Endothelial cell of umbilical vein (primary cell): ENCODE results near the gene SH3GL3. TPM values are rescaled to one million over a fixed set of nuclear protein-coding genes. Genes with fewer than 3 reads are reported as not detected.

Experiments
- BruUV-seq: library from RNA; stranded (reverse); fragments of 400-500 nt; replicated peaks from 2 replicates; lab custom pipeline; 2021; lab: Mats Ljungman, UMichigan
- CTCF ChIA-PET: fragments of 300-600, 350-600 bp; sonication (Branson Sonifier 250); formaldehyde crosslinking; loops from one replicate; lab custom pipeline; 2021; ENCODE audit warnings: antibody characterized with exemption, inconsistent platforms; lab: Charles Lee
- POLR2A ChIA-PET: fragments of 300-600, 350-600 bp; sonication (Branson Sonifier 250); formaldehyde crosslinking; loops from one replicate; lab custom pipeline; 2021; ENCODE audit warnings: antibody characterized with exemption, inconsistent platforms; lab: Charles Lee
- DNase-seq: peaks from one replicate; pipeline ENCODE4 v3.0.0-alpha.2; 2011; ENCODE audit warnings: low read depth, low spot score
- FAIRE-seq: peaks from 2 replicates; lab custom pipeline; 2011; peaks lifted over from hg19 to GRCh38; lab: Jason Lieb, UNC
- H2AFZ ChIP-seq: 2 replicates; pipeline ENCODE4 v1.6.0; 2012; ENCODE audit warnings: low read depth, low read length, control low read depth, inconsistent platforms
- H3K27ac ChIP-seq: 2 replicates; pipeline ENCODE4 v1.5.1; 2011; ENCODE audit warnings: low read depth, mild to moderate bottlenecking, control low read depth, low read length, moderate library complexity; ENCODE audit not compliant: insufficient read depth
- H3K27me3 ChIP-seq, 2 experiments: 2 replicates each; pipeline versions ENCODE4 v1.6.0 to v1.6.1; 2011; ENCODE audit warnings: low read length in 2 of 2, mixed read lengths in 1 of 2; ENCODE audit not compliant: control insufficient read depth in 2 of 2, insufficient read depth in 2 of 2
- H3K36me3 ChIP-seq, 2 experiments: 2 replicates in 1 of 2; 3 replicates in 1 of 2; pipeline ENCODE4 v1.5.1; 2011; ENCODE audit warnings: low read length in 2 of 2, mild to moderate bottlenecking in 1 of 2, moderate library complexity in 1 of 2; ENCODE audit not compliant: control insufficient read depth in 2 of 2, insufficient read depth in 2 of 2; ENCODE audit errors: extremely low read depth in 1 of 2
- H3K4me1 ChIP-seq: 3 replicates; pipeline ENCODE4 v1.5.1; 2011; ENCODE audit warnings: mild to moderate bottlenecking, low read length; ENCODE audit not compliant: control insufficient read depth, insufficient read depth; ENCODE audit errors: extremely low read depth
- H3K4me2 ChIP-seq: 2 replicates; pipeline ENCODE4 v1.6.1; 2011; ENCODE audit warnings: low read length, control low read depth, mixed read lengths; ENCODE audit not compliant: insufficient read depth
- H3K4me3 ChIP-seq, 3 experiments: fragments of 200-600 bp in 1 of 3; sonication (generic), shearing (Covaris generic) in 1 of 3; replicated peaks in 1 of 3; 2 replicates each; pipeline ENCODE4 v1.5.1; 2011 to 2016; ENCODE audit warnings: control low read depth in 3 of 3, low read length in 3 of 3, mild to moderate bottlenecking in 2 of 3, inconsistent platforms in 1 of 3, low read depth in 1 of 3, moderate library complexity in 1 of 3; ENCODE audit not compliant: insufficient read depth in 1 of 3
- H3K79me2 ChIP-seq: 2 replicates; pipeline ENCODE4 v1.6.0; 2012; ENCODE audit warnings: low read length, inconsistent platforms; ENCODE audit not compliant: control insufficient read depth, insufficient read depth
- H3K9ac ChIP-seq: replicated peaks from 2 replicates; pipeline ENCODE3; 2011; ENCODE audit warnings: low read length, control low read depth; ENCODE audit not compliant: insufficient read depth; ENCODE audit errors: extremely low read depth
- H3K9me1 ChIP-seq: replicated peaks from 3 replicates; pipeline ENCODE4 v1.6.0; 2011; ENCODE audit warnings: mild to moderate bottlenecking, low read length; ENCODE audit not compliant: control insufficient read depth, insufficient read depth; ENCODE audit errors: extremely low read depth
- H3K9me3 ChIP-seq: replicated peaks from 2 replicates; pipeline ENCODE4 v1.5.1; 2012; ENCODE audit warnings: low read length, inconsistent platforms; ENCODE audit not compliant: control insufficient read depth, insufficient read depth
- H4K20me1 ChIP-seq: replicated peaks from 2 replicates; pipeline ENCODE3; 2011; ENCODE audit warnings: mild to moderate bottlenecking, low read length; ENCODE audit not compliant: control insufficient read depth, insufficient read depth; ENCODE audit errors: extremely low read depth
- CTCF ChIP-seq, 2 donors: IDR thresholded peaks; 1 replicate in 1 of 2; 2 replicates in 1 of 2; pipeline ENCODE4 v1.5.1; 2011; ENCODE audit warnings: low read length in 2 of 2, mild to moderate bottlenecking in 2 of 2, moderate library complexity in 2 of 2, control low read depth in 1 of 2, inconsistent platforms in 1 of 2, low read depth in 1 of 2; ENCODE audit not compliant: insufficient read depth in 1 of 2; ENCODE audit errors: extremely low read depth in 1 of 2
- EZH2 ChIP-seq: IDR thresholded peaks from 2 replicates; pipeline ENCODE4 v1.6.1; 2012; ENCODE audit warnings: borderline replicate concordance, low read depth, mild to moderate bottlenecking, moderate library complexity, low read length, inconsistent platforms; ENCODE audit not compliant: severe bottlenecking
- FOS ChIP-seq: IDR thresholded peaks from 2 replicates; pipeline ENCODE4 v1.6.1; 2011; ENCODE audit warnings: mild to moderate bottlenecking, low read length, moderate library complexity, borderline replicate concordance; ENCODE audit not compliant: insufficient read depth
- GATA2 ChIP-seq: IDR thresholded peaks from 2 replicates; pipeline ENCODE4 v1.7.0; 2011; ENCODE audit warnings: low read depth, mild to moderate bottlenecking, moderate library complexity, mixed read lengths, low read length; ENCODE audit not compliant: insufficient read length, insufficient read depth
- JUN ChIP-seq: IDR thresholded peaks from 2 replicates; pipeline ENCODE4 v1.6.1; 2011; ENCODE audit warnings: borderline replicate concordance, low read depth; ENCODE audit not compliant: insufficient read length, insufficient read depth
- MAX ChIP-seq: IDR thresholded peaks from 2 replicates; pipeline ENCODE4 v1.6.1; 2011; ENCODE audit not compliant: insufficient read depth, insufficient read length
- MYC ChIP-seq: IDR thresholded peaks from one replicate; pipeline ENCODE4 v1.6.1; 2011; ENCODE audit warnings: mild to moderate bottlenecking, low read depth, low read length
- POLR2A ChIP-seq: IDR thresholded peaks from 2 replicates; pipeline ENCODE4 v1.6.1; 2012; ENCODE audit warnings: low read depth, mild to moderate bottlenecking, control low read depth, low read length
- POLR2AphosphoS5 ChIP-seq: IDR thresholded peaks from 2 replicates; pipeline ENCODE4 v1.6.1; 2012; ENCODE audit warnings: low read depth, mild to moderate bottlenecking, control low read depth, low read length, moderate library complexity; ENCODE audit not compliant: insufficient read depth
- dilution Hi-C: fragments of 300-500 bp; cut with MboI; formaldehyde crosslinking; loops from one replicate; pipeline ENCODE4 v1.15.0; 2019; ENCODE audit warnings: low sequenced_read_pairs; ENCODE audit not compliant: extremely low pct_ligation_motif_present
- intact Hi-C: fragments of 100-400 bp; cut with micrococcal nuclease; formaldehyde crosslinking; loops from one replicate; pipeline ENCODE4 v1.10.0; 2022
- polyA plus RNA-seq, 4 experiments: library from polyadenylated mRNA; depleted of rRNA in 3 of 4; stranded (reverse) in 3 of 4; unstranded in 1 of 4; fragments of >200 nt; gene quantifications; 2 replicates each; pipeline versions ENCODE4 v1.2.1 to v1.2.3, GENCODE V29; 2011 to 2012; ENCODE audit warnings: missing spikeins in 1 of 4
- total RNA-seq: library from RNA; stranded (reverse); gene quantifications from 2 replicates; pipeline ENCODE4 v1.2.3, GENCODE V29; 2021

Gene SH3GL3
- total and polyA plus RNA-seq, 2 donors (not counting 3 experiments of a cell fraction or from before 2014, with no cell fraction given) = not detected

- Histone ChIP-seq H3K79me2 (no peaks in the 10 kb centered on the region), H3K4me1 (no peaks in the 10 kb centered on the region), H3K9me1 (no peaks in the 10 kb centered on the region), H3K36me3 (no peaks in the 10 kb centered on the region), H2AFZ (no peak overlapping the region), H3K27ac (no peak overlapping the region), H3K9me3 (no peaks in the 10 kb centered on the region), H3K9ac (no peak overlapping the region), H3K27me3 (no peaks in the 10 kb centered on the region), H3K4me3 (no peak overlapping the region), H4K20me1 (no peaks in the 10 kb centered on the region), H3K4me2 (no peak overlapping the region)
- dilution Hi-C loops (no loop called here), intact Hi-C loops (no loop called here)
- CTCF ChIA-PET = no interaction called here
- BruUV-seq = no TSS peak
- POLR2A ChIA-PET = no interaction called here
- DNase-seq = no peak
- TF ChIP-seq MYC (no peak), POLR2AphosphoS5 (no peak), FOS (no peak), CTCF (IDR thresholded peaks at IDR 0.05; ENCODE audit: extremely low read depth in 1 of 2, insufficient read depth in 1 of 2, low read depth in 1 of 2, low read length in 2 of 2) (no peak), JUN (no peak), EZH2 (no peak), GATA2 (no peak), MAX (no peak), POLR2A (no peak)
- no peak for FAIRE-seq
Observed at GRCh38 chr15:83477172-83477807, 30.1 kb downstream of the SH3GL3 start.
